ENCODE results near the gene HOXA6. TPM values are rescaled to one million over a fixed set of nuclear protein-coding genes. Genes with fewer than 3 reads are reported as not detected.
A peak's percentile ranks its signal among the peaks of the same experiment; 100 is the strongest.

HOXA6 gene
- not detected in 2 replicates for total RNA-seq

DNA sequence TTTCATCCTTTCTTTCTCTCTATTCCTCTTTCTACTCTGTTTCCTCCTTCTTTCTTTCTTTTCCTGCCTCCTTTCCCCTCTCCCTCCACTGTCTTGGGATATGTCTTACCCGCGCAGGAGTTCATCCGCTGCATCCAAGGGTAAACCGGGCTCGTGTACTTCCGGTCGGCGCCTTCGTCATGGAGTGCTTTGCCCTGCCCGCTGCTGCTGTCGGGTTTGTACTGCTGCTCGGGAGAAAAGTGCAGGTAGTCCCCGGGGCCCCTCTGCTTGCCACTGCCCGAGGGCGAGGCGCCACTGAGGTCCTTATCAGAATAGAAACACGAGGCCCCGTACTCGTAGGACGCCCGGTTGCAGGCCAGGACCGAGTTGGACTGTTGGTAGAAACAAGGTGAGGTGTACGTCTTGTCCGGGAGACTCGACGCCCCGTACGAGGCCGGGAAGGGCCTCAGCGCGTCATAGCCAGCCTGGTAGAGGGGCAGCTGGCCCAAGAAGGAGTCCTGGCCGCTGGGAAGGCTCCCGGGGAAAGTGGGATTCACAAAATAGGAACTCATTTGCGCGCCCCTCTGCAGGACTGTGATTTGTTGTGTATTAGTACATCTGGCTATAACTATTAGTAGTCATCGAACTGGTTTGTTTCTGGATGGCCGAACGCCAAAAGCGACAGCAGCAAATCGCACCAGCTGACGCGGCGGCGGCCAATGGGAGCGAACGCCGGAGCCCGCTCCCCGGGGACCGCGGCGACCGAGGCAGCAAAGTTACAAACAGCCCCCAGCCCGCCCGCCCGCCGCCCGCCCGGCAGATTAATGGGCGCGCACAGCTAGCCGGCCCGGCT, at the start of gene HOXA6:
Gene HOXA6, minus strand, starts transcription at position 576 of the 832 bp plus-strand sequence. Its CDS starts 25 bp downstream, at position 551.
- Mint-ChIP-seq H3K9me3 (no peaks in the 10 kb centered on the region), H3K36me3 (ENCODE audit: low read depth) (no peaks in the 10 kb centered on the region), H3K4me3 (no peak within 1 kb of the TSS), H3K27me3 (peaks cover 55% of the 10 kb centered on the region), H3K27ac (no peak within 1 kb of the TSS), H3K4me1 (peaks cover 7% of the 10 kb centered on the region)
- intact Hi-C loops (cut with micrococcal nuclease), result no loop called here
- no peak for DNase-seq

DNA sequence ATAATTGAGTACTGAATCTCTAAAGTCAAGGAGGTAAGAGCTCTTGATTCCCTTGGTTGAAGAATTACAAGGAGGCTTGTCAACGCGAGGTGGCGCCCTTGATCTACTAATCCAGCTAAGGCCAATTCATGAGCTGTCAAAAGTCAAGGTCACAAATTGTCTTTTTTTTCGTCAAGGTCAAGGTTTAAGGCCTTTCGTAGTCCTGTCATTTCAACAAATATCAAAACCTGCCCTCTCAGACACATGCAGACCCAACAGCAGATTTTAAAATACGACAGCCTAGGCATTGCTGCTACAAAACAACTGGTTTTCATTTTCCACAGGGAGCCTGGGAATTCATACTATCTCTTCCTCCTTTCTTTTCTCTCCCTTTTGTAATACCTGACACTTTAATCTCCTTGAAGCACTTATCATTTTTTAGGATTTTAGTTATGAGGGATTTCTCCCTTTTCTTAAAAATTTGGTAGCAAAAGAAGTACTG, 48.8 kb upstream of the HOXA6 start:
- peaks cover 5% of the 10 kb centered on the region for H3K36me3 Mint-ChIP-seq (ENCODE audit: low read depth)
- peaks cover 75% of the 10 kb centered on the region for H3K27me3 Mint-ChIP-seq
- intact Hi-C loops (cut with micrococcal nuclease), result loop anchor here (1.0 to 5.0 kb wide), 8 partner anchors 24 to 901 kb away; partner anchors contain the start of gene EVX1
- peaks cover 6% of the 10 kb centered on the region for H3K4me1 Mint-ChIP-seq
- H3K4me3 Mint-ChIP-seq, result no peak overlapping the region
- DNase-seq, result peak; percentile 93
- H3K9me3 Mint-ChIP-seq, result no peaks in the 10 kb centered on the region
- no peak overlapping the region for H3K27ac Mint-ChIP-seq

DNA sequence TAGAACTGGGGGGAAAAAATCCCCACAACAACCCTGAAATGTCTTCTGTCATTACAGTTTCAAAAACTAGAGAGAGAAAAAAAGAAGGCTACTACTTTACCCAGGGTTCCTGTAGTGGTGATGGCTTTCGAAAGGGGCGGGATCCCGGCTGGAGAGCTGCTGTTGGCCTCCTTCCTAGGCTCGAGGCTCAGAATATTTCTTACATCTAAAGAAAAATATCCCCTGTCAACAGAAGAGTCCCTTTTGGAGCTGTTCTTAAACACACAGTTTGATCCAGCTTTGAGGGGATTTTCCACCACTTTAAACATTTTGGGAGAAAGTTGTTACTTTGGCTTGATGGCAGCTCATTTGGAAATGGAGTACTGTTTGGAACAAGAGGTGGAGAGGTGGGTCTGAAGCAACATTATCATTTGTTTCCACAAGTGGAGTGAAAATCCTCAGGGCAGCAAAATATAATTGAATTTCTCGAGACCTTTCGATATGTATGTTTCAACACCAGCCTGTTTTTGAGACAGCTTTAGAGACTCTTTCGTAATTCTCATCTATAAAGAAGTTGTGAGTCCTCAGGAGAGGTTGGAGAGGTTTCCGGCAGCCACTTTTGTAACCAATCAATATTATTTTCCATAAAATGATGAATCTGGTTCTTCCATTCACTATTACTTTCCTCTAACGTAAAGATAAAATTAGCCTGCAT, 47.3 kb upstream of the HOXA6 start:
- H3K27me3 Mint-ChIP-seq, result peaks cover 78% of the 10 kb centered on the region
- no peaks in the 10 kb centered on the region for H3K4me1 Mint-ChIP-seq
- no peak for DNase-seq
- intact Hi-C loops (cut with micrococcal nuclease), result loop anchor here (5.0 kb wide), 2 partner anchors 587 to 902 kb away; no protein-coding TSS in a partner anchor
- H3K27ac Mint-ChIP-seq, result no peak overlapping the region
- peaks cover 2% of the 10 kb centered on the region for H3K36me3 Mint-ChIP-seq (ENCODE audit: low read depth)
- no peaks in the 10 kb centered on the region for H3K9me3 Mint-ChIP-seq
- no peak overlapping the region for H3K4me3 Mint-ChIP-seq

DNA sequence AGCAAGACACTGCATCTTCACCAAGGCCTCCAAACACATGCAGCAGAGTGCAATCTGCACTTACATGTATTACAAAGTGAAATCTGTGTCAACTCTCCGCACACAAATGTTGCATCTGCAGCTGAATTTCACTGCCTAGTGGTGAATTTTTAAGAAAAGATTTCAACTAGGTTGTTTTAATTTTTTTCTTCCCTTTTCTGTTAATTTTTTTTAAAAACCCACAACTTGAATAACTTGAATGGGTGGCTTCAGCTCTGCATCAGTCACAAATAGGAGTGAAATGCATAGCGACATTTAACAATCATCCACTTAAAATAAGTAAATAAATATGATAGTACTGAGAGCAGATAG, 46.4 kb upstream of the HOXA6 start:
- no peaks in the 10 kb centered on the region for H3K4me1 Mint-ChIP-seq
- no peak for DNase-seq
- peaks cover 2% of the 10 kb centered on the region for H3K36me3 Mint-ChIP-seq (ENCODE audit: low read depth)
- intact Hi-C loops (cut with micrococcal nuclease), result no loop called here
- H3K9me3 Mint-ChIP-seq, result no peaks in the 10 kb centered on the region
- peaks cover 83% of the 10 kb centered on the region for H3K27me3 Mint-ChIP-seq
- H3K27ac Mint-ChIP-seq, result no peak overlapping the region
- no peak overlapping the region for H3K4me3 Mint-ChIP-seq

DNA sequence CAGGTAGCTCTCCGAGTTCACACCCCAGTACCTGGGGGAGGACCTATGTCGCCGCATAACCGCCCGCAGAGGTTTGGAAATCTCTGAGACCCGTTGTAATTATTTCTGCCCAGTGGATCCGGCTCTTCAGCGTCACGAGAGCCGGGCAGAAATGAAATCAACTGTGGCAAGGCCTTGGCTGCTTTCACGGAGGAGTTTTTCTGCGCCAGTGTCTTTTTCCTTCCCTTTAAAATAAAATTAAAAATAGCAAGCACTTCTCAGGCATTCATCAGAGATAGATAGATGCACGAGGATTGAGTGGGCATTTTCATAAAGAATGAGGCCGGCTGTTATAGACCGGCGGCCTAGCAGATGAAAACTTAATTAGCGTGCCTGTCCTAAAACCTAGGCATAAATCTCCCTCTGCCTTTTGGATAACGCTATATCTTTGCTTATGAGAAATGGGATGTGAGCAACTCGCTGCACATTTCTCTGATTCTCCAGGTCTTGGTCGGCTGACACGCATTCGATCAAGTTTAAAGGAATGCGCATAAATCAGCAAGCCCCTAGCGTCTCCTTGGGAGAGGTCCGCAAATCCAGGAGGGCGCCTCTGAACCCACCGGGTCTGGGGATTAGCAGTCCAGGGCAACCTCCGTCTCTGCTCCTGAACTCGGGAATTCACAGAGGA, 45.9 kb upstream of the HOXA6 start:
- DNase-seq, result no peak
- no peak overlapping the region for H3K27ac Mint-ChIP-seq
- H3K36me3 Mint-ChIP-seq (ENCODE audit: low read depth), result no peaks in the 10 kb centered on the region
- H3K27me3 Mint-ChIP-seq, result peaks cover 85% of the 10 kb centered on the region
- no peaks in the 10 kb centered on the region for H3K9me3 Mint-ChIP-seq
- peak overlapping the region; percentile 15 for H3K4me3 Mint-ChIP-seq
- H3K4me1 Mint-ChIP-seq, result peaks cover 3% of the 10 kb centered on the region
- intact Hi-C loops (cut with micrococcal nuclease), result no loop called here

DNA sequence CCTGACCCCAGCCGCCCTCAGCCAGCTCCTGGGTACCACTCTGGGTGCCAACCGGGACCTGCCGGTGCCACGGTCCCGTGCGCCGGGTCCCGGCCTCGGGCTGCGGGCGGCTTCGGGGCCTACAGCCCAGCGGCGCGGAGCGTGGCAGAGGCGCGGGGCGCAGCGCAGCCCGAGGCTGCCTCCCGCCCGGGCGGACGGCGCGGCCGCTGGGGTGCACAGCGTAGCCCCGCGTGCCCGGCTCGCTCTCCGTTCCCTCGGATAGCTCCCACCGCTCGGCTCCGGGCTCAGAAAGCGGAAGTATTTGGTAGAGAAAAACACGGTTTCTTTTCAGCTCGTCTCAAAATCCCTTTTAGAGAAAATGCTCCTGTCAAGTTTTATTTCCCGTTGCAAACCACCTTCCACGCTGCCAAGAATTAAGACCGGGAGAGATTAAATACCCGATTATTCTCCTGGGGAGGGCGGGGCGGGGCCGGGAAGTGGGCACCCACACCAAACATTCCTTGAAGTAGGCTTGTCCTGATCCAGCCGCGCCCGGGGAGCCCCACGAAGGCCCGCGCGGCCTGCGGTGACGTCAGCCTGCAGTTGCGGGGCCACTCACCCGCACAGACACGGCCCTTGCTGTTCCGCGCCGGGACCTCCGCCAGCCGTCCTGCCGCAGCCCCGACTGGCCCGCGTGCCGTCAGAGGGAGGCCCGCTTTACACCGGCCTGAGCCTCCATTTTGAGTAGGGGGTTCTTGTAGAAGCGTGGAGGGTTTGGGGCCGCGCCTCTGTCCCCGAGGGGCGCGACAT, 45.2 kb upstream of the HOXA6 start:
- DNase-seq, result no peak
- Mint-ChIP-seq H3K9me3 (no peaks in the 10 kb centered on the region), H3K27me3 (peaks cover 85% of the 10 kb centered on the region), H3K4me1 (peaks cover 5% of the 10 kb centered on the region), H3K4me3 (no peak overlapping the region), H3K27ac (no peak overlapping the region), H3K36me3 (ENCODE audit: low read depth) (no peaks in the 10 kb centered on the region)
- intact Hi-C loops (cut with micrococcal nuclease), result no loop called here

DNA sequence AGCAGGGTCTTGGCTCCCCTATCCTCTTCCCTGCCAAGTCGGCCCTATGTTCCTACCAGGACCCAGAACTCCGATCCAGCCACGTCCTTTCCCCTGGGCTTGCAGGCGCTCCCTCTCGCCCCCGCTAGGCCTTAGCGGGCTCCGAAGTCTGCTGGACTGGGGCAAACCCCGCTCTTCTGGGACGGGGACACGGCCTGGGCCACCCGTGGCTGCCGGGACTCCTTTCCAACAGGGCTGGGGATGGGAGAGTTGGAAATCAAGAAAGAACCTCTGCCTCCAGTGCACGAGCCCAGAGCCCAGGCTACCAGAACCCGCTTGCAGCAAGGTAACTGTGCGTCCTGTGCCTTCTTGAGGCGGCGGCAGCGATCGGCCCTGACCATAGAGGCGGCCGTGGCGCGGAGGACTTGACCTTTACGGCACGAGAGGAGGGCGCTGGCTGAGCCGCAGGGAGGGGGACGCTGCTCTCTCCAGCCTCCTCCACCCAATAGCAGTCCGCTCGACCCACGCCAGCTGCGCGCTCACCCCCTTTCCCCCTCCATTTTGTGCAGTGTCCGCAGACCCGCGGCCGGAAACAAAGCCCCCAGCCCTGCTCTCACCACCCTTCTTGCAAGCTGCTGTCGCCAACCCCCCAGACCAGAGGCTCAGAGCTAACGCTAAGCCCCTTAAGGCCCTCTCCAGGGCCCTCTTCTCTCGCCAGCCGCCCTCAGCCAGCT, 44.4 kb upstream of the HOXA6 start:
- DNase-seq, result no peak
- no peak overlapping the region for H3K4me3 Mint-ChIP-seq
- H3K9me3 Mint-ChIP-seq, result no peaks in the 10 kb centered on the region
- peaks cover 85% of the 10 kb centered on the region for H3K27me3 Mint-ChIP-seq
- intact Hi-C loops (cut with micrococcal nuclease), result no loop called here
- no peaks in the 10 kb centered on the region for H3K36me3 Mint-ChIP-seq (ENCODE audit: low read depth)
- peaks cover 5% of the 10 kb centered on the region for H3K4me1 Mint-ChIP-seq
- H3K27ac Mint-ChIP-seq, result no peak overlapping the region

DNA sequence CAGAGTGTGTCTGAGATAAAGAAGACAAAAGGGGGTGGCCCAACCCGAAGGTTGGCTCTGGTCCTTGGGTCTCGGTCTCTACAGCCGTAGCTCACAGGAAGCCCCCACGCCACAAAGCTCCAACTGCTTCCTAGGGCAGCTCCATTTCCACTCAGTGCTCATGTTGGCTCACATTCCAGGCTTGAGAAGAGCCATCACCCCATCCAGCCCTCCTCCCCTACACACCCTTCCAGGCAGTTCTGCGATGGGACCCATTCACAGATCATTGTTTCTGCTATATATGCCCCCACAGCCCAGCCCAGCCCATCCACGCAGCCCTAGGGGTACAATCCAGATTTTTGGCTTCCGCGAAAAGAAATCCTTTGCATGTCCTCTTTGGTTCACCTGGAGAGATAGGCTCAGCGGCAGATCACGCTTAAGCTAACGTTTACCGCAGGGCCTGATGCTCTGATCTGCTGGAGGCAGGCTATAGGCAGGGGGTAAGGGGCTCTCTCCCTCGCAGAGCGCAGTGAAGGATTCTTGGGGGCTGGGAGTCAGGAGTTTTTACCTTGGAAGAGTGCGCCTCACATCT, 43.7 kb upstream of the HOXA6 start:
- Mint-ChIP-seq H3K27ac (no peak overlapping the region), H3K9me3 (no peaks in the 10 kb centered on the region), H3K4me1 (peaks cover 5% of the 10 kb centered on the region), H3K36me3 (ENCODE audit: low read depth) (no peaks in the 10 kb centered on the region), H3K27me3 (peaks cover 86% of the 10 kb centered on the region), H3K4me3 (no peak overlapping the region)
- intact Hi-C loops (cut with micrococcal nuclease), result no loop called here
- DNase-seq, result no peak

DNA sequence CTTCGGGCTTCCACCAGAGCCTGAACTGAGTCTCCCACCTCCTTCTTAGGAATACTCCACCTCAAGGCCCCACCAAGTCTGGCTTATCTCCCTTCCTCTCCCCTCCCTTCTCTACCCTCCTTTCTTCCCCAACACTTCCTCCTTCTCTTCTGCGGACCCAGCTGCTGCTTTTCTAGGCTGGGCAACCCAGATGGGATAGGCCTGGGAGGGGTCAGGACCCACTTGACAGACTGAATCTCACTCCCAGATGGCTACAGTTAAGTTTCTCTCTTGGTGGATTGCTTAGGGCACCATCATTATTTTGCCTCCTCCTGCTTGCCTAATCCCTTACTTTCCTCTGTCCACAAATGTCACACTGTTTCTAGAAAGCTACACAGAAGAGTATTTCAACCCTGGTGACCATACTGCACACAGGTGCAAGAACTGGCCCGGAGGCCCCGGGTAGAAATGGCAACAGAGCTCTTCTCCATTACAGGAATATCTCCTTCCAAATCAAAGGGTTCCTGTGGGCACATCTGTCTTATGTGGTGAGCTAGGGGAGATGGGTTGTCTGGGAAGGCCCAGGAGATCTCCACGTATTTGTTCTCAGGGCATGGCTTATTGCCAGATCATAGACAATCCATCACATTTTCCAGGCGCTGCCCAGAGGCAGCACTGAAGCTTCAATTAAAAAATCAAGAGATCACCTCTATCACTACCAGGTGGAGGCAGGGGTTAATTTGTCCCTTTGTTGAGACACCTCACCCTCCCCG, 42.6 kb upstream of the HOXA6 start:
- DNase-seq, result no peak
- Mint-ChIP-seq H3K4me3 (no peak overlapping the region), H3K27ac (no peak overlapping the region), H3K36me3 (ENCODE audit: low read depth) (peaks cover 3% of the 10 kb centered on the region), H3K4me1 (peaks cover 11% of the 10 kb centered on the region), H3K9me3 (no peaks in the 10 kb centered on the region), H3K27me3 (peaks cover 90% of the 10 kb centered on the region)
- intact Hi-C loops (cut with micrococcal nuclease), result no loop called here

DNA sequence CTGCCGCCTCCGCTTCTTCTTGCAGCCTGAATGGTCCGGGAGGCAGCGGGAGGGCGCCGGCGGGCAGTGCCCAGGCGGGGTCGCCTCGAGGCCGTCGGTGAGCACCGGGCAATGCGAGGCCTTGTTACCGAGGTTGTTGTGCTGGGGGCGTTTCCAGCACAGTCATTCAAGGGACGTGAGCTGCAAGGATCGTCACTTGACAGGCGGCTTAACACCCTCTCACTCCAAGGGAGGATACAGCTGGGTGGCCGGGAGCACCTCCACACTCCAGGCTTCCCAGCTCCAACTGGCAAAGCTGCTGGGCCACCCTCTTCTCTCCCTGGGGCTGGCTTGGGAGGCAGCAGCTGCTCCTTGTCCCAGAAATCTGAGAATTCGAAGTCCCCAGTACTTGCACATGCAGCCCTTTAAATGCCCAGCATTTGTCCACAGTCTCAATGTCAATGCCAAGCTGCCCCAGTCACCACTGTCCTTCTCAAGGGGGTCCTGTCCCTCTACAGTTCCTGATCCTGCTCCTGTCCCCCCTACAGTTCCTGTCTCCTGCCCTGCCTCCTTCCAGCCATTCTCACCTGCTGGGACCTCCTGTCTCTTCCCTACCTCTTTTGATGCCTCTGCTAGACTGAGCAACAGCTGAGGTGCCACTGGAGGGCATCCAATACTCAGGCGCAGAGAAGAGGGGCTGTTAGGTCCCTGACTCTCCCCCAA, 41.9 kb upstream of the HOXA6 start:
- Mint-ChIP-seq H3K36me3 (ENCODE audit: low read depth) (peaks cover 8% of the 10 kb centered on the region), H3K27me3 (peaks cover 89% of the 10 kb centered on the region), H3K27ac (no peak overlapping the region), H3K4me1 (peaks cover 15% of the 10 kb centered on the region), H3K9me3 (no peaks in the 10 kb centered on the region), H3K4me3 (no peak overlapping the region)
- DNase-seq, result no peak
- intact Hi-C loops (cut with micrococcal nuclease), result no loop called here

DNA sequence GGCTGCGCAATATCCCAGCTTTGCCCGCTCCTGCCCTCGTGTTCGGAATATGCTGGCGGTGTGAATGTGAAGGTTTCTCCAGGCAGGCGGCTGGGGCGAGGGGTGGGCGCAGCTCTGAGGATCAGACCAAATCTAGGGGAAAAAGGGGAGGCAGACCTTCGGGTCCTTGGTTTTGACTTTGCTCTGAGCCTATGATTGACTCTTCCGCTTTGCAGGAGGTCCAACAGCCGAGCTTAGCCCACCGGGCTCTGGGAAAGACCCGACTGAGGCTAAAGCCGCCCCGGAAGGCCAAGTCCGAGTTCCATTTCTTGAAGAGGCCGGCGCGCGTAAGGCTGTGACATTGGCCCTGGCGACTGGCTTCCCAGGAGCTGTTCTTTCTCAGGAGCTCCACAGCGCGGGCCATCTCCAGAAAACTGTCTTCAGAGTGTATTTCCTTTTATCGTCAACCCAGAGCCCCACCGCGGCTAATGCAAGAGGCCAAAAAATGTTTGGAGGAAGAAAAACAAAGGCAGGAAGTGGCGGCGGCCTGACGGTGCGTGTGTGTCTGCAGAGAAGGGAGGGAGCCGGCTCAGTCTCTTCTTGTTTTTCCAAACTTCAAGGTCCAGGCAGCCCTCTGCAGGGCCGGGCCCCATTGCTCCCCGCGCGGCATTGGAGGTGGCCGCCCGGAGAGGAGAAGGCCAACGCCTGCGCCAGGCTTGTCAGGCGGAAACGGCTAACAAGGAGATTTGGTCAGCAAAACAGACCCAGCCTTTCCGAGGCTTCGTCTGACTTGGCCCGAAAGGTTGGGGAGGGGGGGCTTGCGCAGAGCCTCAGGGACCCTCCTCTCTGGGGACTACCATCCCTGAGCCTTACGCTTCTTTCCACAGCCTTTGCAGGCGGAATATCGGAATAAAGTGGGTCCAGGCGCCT, 41.1 kb upstream of the HOXA6 start:
- Mint-ChIP-seq H3K27ac (peak overlapping the region; percentile 41), H3K27me3 (peaks cover 88% of the 10 kb centered on the region), H3K9me3 (no peaks in the 10 kb centered on the region), H3K36me3 (ENCODE audit: low read depth) (peaks cover 8% of the 10 kb centered on the region), H3K4me3 (peak overlapping the region; percentile 64), H3K4me1 (peaks cover 15% of the 10 kb centered on the region)
- peak; percentile 79 for DNase-seq
- intact Hi-C loops (cut with micrococcal nuclease), result no loop called here

All from activated CD4-positive, alpha-beta T cell treated with anti-CD3 and anti-CD28 coated beads, Interleukin-2, amount 10 ng/mL, durations not matched to agents 24 days and 14 days (primary cell).